NT2/D1 (cell line): ENCODE results near the gene DENND1C.

ENCODE experiments used
- SUZ12 ChIP-seq: IDR thresholded peaks from 2 replicates; pipeline ENCODE4 v1.6.1; 2011; ENCODE audit not compliant: insufficient read length, insufficient read depth; ENCODE audit errors: extremely low read depth
- YY1 ChIP-seq: IDR thresholded peaks from 2 replicates; pipeline ENCODE4 v1.6.1; 2011; ENCODE audit not compliant: insufficient read length, insufficient read depth

DNA sequence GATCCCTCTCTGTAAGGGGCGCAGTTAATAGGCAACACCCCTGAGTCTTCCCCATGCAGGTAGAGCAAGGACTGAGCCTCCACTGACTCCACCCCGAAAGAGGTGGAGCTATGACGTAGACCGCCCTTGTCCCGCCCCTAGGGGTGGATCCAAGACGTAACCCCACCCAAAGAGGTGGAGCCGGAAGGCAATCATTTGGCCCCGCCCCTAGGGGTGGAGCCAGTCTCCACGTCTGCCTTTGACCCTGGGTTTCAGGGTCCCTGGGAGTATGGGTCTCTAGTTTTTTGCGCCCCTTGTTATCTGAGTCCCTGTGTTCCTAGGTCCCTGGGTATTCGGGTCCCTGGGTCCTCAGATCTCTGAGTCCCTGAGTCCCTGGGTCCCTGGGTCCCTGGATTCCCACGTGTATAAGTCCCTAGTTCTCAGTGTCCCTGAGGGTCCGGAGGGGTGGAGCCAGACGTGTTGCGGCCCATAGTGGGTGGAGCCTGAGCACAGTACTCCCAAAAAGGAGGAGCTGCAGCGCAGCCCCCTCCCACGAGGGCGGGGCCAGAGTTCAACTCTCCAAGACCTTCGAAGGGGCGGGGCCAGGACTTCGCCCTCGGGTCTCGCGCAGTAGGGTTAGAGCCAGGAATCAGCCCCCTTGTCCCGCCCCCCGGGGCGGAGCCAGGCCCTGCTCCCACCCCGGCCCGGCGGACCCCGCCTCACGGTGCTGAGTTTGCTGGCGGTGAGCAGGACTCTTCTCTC lies 5.3 kb downstream of the DENND1C start:
- TF ChIP-seq YY1, result no peak
- TF ChIP-seq SUZ12, result no peak
